DOHH2 (cell line): ENCODE results near the gene IDUA.

Experiments used
- CTCF ChIP-seq: fragments of 200-600 bp; sonication (generic); IDR thresholded peaks from one replicate; pipeline ENCODE4 v1.5.1; 2014; ENCODE audit warnings: antibody characterized with exemption, mild to moderate bottlenecking, low read depth, low read length; ENCODE audit not compliant: poor library complexity, severe bottlenecking
- EZH2phosphoT487 ChIP-seq: fragments of 200-600 bp; sonication (generic); IDR thresholded peaks from 2 replicates; pipeline ENCODE4 v1.6.1; 2017; ENCODE audit warnings: borderline replicate concordance, mild to moderate bottlenecking, antibody characterized with exemption, low read length, moderate library complexity, mixed read lengths

GRCh38 chr4:1004557-1005485, 18.0 kb downstream of the IDUA start:
- TF ChIP-seq EZH2phosphoT487 (no peak), CTCF (no peak)
